GM12878 (cell line): ENCODE results near the gene MLXIPL. TPM values are rescaled to one million over a fixed set of nuclear protein-coding genes. Genes with fewer than 3 reads are reported as not detected.

Experiments used
- ATAC-seq: fragments of 200-7000 bp; cut with Tn5 transposase; 3 replicates; pipeline ENCODE4 v1.9.1; 2020; ENCODE audit warnings: mild to moderate bottlenecking, moderate library complexity
- BruUV-seq: library from RNA; stranded (reverse); fragments of 400-500 nt; replicated peaks from 2 replicates; lab custom pipeline; 2021; lab: Mats Ljungman, UMichigan
- CTCF ChIA-PET: fragments of 300-600 bp; sonication (Branson Sonifier 250); formaldehyde crosslinking; extraction: SDS; loops from one replicate; lab custom pipeline; 2021; ENCODE audit warnings: inconsistent platforms; lab: Yijun Ruan, JAX
- POLR2A ChIA-PET: fragments of 350-600 bp; formaldehyde crosslinking; extraction: SDS; loops from one replicate; lab custom pipeline; 2021; ENCODE audit warnings: inconsistent platforms; lab: Charles Lee
- RAD21 ChIA-PET: fragments of 300-600 bp; sonication (Branson Sonifier 250); formaldehyde crosslinking; loops from one replicate; lab custom pipeline; 2023; ENCODE audit warnings: antibody characterized with exemption; ENCODE audit not compliant: unreplicated experiment; lab: Charles Lee
- SMC1A ChIA-PET: fragments of 300-600 bp; sonication (Branson Sonifier 250); formaldehyde crosslinking; loops from one replicate; lab custom pipeline; 2023; ENCODE audit not compliant: unreplicated experiment, uncharacterized antibody; lab: Charles Lee
- DNase-seq: peaks from one replicate; pipeline ENCODE4 v3.0.0-alpha.2; 2011; ENCODE audit warnings: low read depth, low spot score
- FAIRE-seq: peaks from 3 replicates; lab custom pipeline; 2011; peaks lifted over from hg19 to GRCh38; lab: Jason Lieb, UNC
- H2AFZ ChIP-seq: 2 replicates; pipeline ENCODE4 v1.6.0; 2011; ENCODE audit warnings: low read depth, low read length, control low read depth; ENCODE audit not compliant: control insufficient read depth
- H3K27ac ChIP-seq: 2 replicates; pipeline ENCODE4 v1.5.1; 2011; ENCODE audit warnings: control low read depth; ENCODE audit not compliant: control insufficient read depth, insufficient read depth
- H3K27me3 ChIP-seq, 2 experiments: replicated peaks in 1 of 2; 2 replicates each; pipeline versions ENCODE4 v1.6.0 to v1.6.1; 2011; ENCODE audit warnings: low read length in 1 of 2; ENCODE audit not compliant: control insufficient read depth in 2 of 2, insufficient read depth in 2 of 2
- H3K36me3 ChIP-seq, 2 experiments: 2 replicates each; pipeline ENCODE4 v1.5.1; 2011; ENCODE audit warnings: low read length in 1 of 2; ENCODE audit not compliant: control insufficient read depth in 2 of 2, insufficient read depth in 2 of 2
- H3K4me1 ChIP-seq: 2 replicates; pipeline ENCODE4 v1.6.1; 2011; ENCODE audit warnings: mild to moderate bottlenecking, low read length, moderate library complexity, mixed read lengths; ENCODE audit not compliant: control insufficient read depth, insufficient read depth
- H3K4me2 ChIP-seq: 2 replicates; pipeline ENCODE4 v1.6.0; 2011; ENCODE audit warnings: control low read depth; ENCODE audit not compliant: control insufficient read depth, insufficient read depth
- H3K4me3 ChIP-seq: fragments of 200-600 bp; sonication (generic); 2 replicates; pipeline ENCODE4 v1.5.1; 2016
- H3K79me2 ChIP-seq: 2 replicates; pipeline ENCODE4 v1.6.0; 2011; ENCODE audit warnings: low read length; ENCODE audit not compliant: control insufficient read depth, insufficient read depth
- H3K9ac ChIP-seq: 2 replicates; pipeline ENCODE4 v1.8.0; 2011; ENCODE audit warnings: low read length, control low read depth, mixed read lengths; ENCODE audit not compliant: control insufficient read depth, insufficient read depth
- H3K9me3 ChIP-seq: replicated peaks from 3 replicates; pipeline ENCODE4 v1.5.1; 2011; ENCODE audit warnings: mild to moderate bottlenecking, low read length; ENCODE audit not compliant: control insufficient read depth, insufficient read depth
- H4K20me1 ChIP-seq: 2 replicates; pipeline ENCODE4 v1.6.0; 2011; ENCODE audit not compliant: control insufficient read depth, insufficient read depth
- ETV6 ChIP-seq, 2 experiments: fragments of 450-650 bp in 1 of 2; IDR thresholded peaks in 1 of 2; conservative IDR thresholded peaks in 1 of 2; 2 replicates each; pipeline ENCODE4 v1.6.1; 2014; ENCODE audit warnings: antibody characterized with exemption in 1 of 2, borderline replicate concordance in 1 of 2, low read depth in 1 of 2, mild to moderate bottlenecking in 1 of 2, moderate library complexity in 1 of 2
- KDM1A ChIP-seq: fragments of 200-600 bp; sonication (generic); IDR thresholded peaks from 2 replicates; pipeline ENCODE4 v1.6.1; 2016; ENCODE audit warnings: borderline replicate concordance
- KLF5 ChIP-seq: fragments of 450-650 bp; IDR thresholded peaks from 2 replicates; pipeline ENCODE4 v1.6.1; 2014; ENCODE audit warnings: mild to moderate bottlenecking; ENCODE audit not compliant: partially characterized antibody
- NFXL1 ChIP-seq: fragments of 450-650 bp; IDR thresholded peaks from 2 replicates; pipeline ENCODE4 v1.6.1; 2017; ENCODE audit warnings: antibody characterized with exemption, mild to moderate bottlenecking, borderline replicate concordance
- SIN3A ChIP-seq: IDR thresholded peaks from 2 replicates; pipeline ENCODE4 v1.6.1; 2012; ENCODE audit warnings: low read depth, low read length, improper control_type of control experiment
- SMAD1 ChIP-seq: fragments of 450-650 bp; IDR thresholded peaks from 2 replicates; pipeline ENCODE4 v1.6.1; 2018; ENCODE audit warnings: mild to moderate bottlenecking, low read depth; ENCODE audit not compliant: partially characterized antibody
- SP1 ChIP-seq: IDR thresholded peaks from one replicate; pipeline ENCODE4 v1.6.1; 2011; ENCODE audit warnings: low read depth, low read length
- TCF12 ChIP-seq: IDR thresholded peaks from 2 replicates; pipeline ENCODE4 v1.6.1; 2011; ENCODE audit warnings: low read depth, mild to moderate bottlenecking, low read length
- TCF7 ChIP-seq: IDR thresholded peaks from 2 replicates; pipeline ENCODE4 v1.6.1; 2014; ENCODE audit warnings: antibody characterized with exemption, borderline replicate concordance
- WGBS: methylation state at CpG from one replicate; pipeline ENCODE4 v1.1.6; 2016; ENCODE audit warnings: low lambda C conversion rate; ENCODE audit not compliant: insufficient replicate concordance, insufficient coverage; ENCODE audit errors: missing lambda C conversion rate; 5-methylcytosine and 5-hydroxymethylcytosine counted together
- in situ Hi-C: fragments of 300-500 bp; cut with MboI; formaldehyde crosslinking; loops from 9 replicates; pipeline ENCODE4 v1.14.3; 2018; ENCODE audit warnings: mixed read lengths
- intact Hi-C: fragments of 100-400 bp; cut with micrococcal nuclease; formaldehyde crosslinking; loops from one replicate; pipeline ENCODE4 v1.14.2; 2022; ENCODE audit not compliant: unreplicated experiment
- polyA plus RNA-seq, 11 experiments: library from polyadenylated mRNA; depleted of rRNA in 4 of 11; unstranded in 6 of 11; stranded (reverse) in 5 of 11; fragments of >200 nt; fragmentation: Nextera tagmentation in 4 of 11; fragmentation: Illumina TruSeq in 1 of 11; extraction: Ambion mirVana in 4 of 11; extraction: Trizol in 1 of 11; gene quantifications; 1 replicate in 1 of 11; 2 replicates in 10 of 11; pipeline versions ENCODE4 v1.2.1 to v1.2.3, GENCODE V29; 2011 to 2016; ENCODE audit warnings: inconsistent platforms in 2 of 11, missing spikeins in 2 of 11, low read depth in 1 of 11
- total RNA-seq, 4 experiments: library from RNA; depleted of rRNA in 3 of 4; stranded (reverse); fragments of >200 nt in 3 of 4; fragmentation: Illumina TruSeq in 1 of 4; extraction: Trizol in 1 of 4; gene quantifications; 2 replicates each; pipeline versions ENCODE4 v1.2.1 to v1.2.3, GENCODE V29; 2013 to 2021
- TF ChIP-seq, protein P1 (sequence below): fragments of 450-650 bp; IDR thresholded peaks from 2 replicates; pipeline ENCODE4 v1.6.1; 2017; ENCODE audit warnings: mild to moderate bottlenecking, moderate library complexity
- TF ChIP-seq, protein P2 (sequence below): fragments of 450-650 bp; formaldehyde crosslinking; IDR thresholded peaks from 2 replicates; pipeline ENCODE4 v1.5.0; 2022; ENCODE audit warnings: mild to moderate bottlenecking, missing genetic modification characterization
- TF ChIP-seq, protein P3 (sequence below): fragments of 450-650 bp; IDR thresholded peaks from 2 replicates; pipeline ENCODE4 v1.6.1; 2016; ENCODE audit warnings: mild to moderate bottlenecking

Gene MLXIPL
- total and polyA plus RNA-seq, 10 of the 15 experiments (the other 5 are each of a cell fraction or from before 2014, with no cell fraction given) = 0.21 TPM; not detected in 9

DNA sequence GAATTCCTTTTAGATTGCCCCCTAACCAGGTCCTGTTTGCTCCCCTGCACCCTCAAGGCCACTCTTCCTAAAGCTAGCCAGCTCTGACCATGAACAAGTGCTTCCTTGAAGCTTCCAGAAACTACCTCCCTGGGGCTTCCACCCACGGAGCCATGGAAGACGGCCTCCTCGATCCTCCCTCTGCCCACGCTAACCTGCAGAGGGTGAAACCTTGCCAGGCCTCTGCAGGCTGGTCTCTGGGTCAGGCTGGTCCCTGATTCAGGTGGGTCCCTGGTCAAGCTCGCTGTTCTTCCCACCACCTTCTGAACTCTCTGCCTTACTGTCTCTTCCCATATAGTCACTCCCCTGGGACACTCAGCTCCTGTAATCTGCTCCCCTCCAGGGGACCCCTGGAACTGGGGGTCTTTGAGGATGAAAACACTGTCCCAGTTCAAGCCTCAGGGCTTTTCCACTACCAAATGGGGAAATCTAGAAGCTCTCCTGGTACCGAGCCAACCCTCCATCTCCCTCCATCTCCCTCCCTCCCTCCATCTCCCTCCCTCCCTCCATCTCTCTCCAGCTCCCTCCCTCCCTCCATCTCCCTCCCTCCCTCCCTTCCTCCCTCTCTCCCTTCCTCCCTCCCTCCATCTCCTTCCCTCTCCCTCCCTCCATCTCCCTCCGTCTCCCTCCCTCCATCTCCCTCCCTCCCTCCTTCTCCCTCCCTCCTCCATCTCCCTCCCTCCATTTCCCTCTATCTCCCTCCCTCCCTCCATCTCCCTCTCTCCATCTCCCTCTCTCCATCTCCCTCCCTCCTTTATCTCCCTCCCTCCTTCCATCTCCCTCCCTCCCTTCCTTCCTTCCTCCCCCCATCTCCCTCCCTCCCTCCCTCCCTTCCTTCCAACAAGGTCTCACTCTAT, 2.9 kb downstream of the MLXIPL start:
- intact Hi-C loops = no loop called here
- Histone ChIP-seq H2AFZ (no peak overlapping the region), H3K9me3 (no peaks in the 10 kb centered on the region), H3K4me3 (no peak overlapping the region), H3K4me1 (no peaks in the 10 kb centered on the region), H3K27me3 (peaks cover 0 to 6% of the 10 kb centered on the region in 2 experiments; a peak in 2 of 4 replicates), H3K9ac (no peak overlapping the region), H3K36me3 (no peaks in the 10 kb centered on the region), H4K20me1 (no peaks in the 10 kb centered on the region), H3K4me2 (no peak overlapping the region), H3K27ac (no peak overlapping the region), H3K79me2 (no peaks in the 10 kb centered on the region)
- WGBS = 21% methylated on average over 6 of the region's 7 CpGs
- ChIA-PET RAD21 (no interaction called here), POLR2A (no interaction called here), SMC1A (no interaction called here), CTCF (interaction anchor here (0.6 to 1.2 kb wide), 4 partner anchors 8 to 111 kb away, joined by 3 to 4 read pairs (median 3); no protein-coding TSS in a partner anchor)
- FAIRE-seq (no peak), DNase-seq (no peak), ATAC-seq (no peak)
- TF ChIP-seq SMAD1 (no peak), TCF12 (no peak), SIN3A (no peak), ETV6 (conservative IDR thresholded peaks at IDR 0.05 in 1 of 2, IDR thresholded peaks at IDR 0.05 in 1 of 2; ENCODE audit: borderline replicate concordance in 1 of 2, low read depth in 1 of 2) (no peak), KDM1A (no peak), SP1 (no peak), TCF7 (no peak), NFXL1 (no peak), KLF5 (no peak)
- TF ChIP-seq, protein P1, sequence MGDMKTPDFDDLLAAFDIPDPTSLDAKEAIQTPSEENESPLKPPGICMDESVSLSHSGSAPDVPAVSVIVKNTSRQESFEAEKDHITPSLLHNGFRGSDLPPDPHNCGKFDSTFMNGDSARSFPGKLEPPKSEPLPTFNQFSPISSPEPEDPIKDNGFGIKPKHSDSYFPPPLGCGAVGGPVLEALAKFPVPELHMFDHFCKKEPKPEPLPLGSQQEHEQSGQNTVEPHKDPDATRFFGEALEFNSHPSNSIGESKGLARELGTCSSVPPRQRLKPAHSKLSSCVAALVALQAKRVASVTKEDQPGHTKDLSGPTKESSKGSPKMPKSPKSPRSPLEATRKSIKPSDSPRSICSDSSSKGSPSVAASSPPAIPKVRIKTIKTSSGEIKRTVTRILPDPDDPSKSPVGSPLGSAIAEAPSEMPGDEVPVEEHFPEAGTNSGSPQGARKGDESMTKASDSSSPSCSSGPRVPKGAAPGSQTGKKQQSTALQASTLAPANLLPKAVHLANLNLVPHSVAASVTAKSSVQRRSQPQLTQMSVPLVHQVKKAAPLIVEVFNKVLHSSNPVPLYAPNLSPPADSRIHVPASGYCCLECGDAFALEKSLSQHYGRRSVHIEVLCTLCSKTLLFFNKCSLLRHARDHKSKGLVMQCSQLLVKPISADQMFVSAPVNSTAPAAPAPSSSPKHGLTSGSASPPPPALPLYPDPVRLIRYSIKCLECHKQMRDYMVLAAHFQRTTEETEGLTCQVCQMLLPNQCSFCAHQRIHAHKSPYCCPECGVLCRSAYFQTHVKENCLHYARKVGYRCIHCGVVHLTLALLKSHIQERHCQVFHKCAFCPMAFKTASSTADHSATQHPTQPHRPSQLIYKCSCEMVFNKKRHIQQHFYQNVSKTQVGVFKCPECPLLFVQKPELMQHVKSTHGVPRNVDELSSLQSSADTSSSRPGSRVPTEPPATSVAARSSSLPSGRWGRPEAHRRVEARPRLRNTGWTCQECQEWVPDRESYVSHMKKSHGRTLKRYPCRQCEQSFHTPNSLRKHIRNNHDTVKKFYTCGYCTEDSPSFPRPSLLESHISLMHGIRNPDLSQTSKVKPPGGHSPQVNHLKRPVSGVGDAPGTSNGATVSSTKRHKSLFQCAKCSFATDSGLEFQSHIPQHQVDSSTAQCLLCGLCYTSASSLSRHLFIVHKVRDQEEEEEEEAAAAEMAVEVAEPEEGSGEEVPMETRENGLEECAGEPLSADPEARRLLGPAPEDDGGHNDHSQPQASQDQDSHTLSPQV = no peak
- TF ChIP-seq, protein P2, sequence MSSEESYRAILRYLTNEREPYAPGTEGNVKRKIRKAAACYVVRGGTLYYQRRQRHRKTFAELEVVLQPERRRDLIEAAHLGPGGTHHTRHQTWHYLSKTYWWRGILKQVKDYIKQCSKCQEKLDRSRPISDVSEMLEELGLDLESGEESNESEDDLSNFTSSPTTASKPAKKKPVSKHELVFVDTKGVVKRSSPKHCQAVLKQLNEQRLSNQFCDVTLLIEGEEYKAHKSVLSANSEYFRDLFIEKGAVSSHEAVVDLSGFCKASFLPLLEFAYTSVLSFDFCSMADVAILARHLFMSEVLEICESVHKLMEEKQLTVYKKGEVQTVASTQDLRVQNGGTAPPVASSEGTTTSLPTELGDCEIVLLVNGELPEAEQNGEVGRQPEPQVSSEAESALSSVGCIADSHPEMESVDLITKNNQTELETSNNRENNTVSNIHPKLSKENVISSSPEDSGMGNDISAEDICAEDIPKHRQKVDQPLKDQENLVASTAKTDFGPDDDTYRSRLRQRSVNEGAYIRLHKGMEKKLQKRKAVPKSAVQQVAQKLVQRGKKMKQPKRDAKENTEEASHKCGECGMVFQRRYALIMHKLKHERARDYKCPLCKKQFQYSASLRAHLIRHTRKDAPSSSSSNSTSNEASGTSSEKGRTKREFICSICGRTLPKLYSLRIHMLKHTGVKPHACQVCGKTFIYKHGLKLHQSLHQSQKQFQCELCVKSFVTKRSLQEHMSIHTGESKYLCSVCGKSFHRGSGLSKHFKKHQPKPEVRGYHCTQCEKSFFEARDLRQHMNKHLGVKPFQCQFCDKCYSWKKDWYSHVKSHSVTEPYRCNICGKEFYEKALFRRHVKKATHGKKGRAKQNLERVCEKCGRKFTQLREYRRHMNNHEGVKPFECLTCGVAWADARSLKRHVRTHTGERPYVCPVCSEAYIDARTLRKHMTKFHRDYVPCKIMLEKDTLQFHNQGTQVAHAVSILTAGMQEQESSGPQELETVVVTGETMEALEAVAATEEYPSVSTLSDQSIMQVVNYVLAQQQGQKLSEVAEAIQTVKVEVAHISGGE = no peak
- TF ChIP-seq, protein P3, sequence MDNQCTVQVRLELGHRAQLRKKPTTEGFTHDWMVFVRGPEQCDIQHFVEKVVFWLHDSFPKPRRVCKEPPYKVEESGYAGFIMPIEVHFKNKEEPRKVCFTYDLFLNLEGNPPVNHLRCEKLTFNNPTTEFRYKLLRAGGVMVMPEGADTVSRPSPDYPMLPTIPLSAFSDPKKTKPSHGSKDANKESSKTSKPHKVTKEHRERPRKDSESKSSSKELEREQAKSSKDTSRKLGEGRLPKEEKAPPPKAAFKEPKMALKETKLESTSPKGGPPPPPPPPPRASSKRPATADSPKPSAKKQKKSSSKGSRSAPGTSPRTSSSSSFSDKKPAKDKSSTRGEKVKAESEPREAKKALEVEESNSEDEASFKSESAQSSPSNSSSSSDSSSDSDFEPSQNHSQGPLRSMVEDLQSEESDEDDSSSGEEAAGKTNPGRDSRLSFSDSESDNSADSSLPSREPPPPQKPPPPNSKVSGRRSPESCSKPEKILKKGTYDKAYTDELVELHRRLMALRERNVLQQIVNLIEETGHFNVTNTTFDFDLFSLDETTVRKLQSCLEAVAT = no peak
- in situ Hi-C loops = no loop called here
- BruUV-seq = no TSS peak
